Stimulated activated naive CD4-positive, alpha-beta T cell treated with Interleukin-2 at 50 U/mL for 16 hours (primary cell): ENCODE measurements around the gene GPATCH3.
"Not testable (repeated sequence)": the region's sequence is repeated elsewhere in the genome, so short reads cannot be mapped to it uniquely, and the experiment has no call there.

Experiments used
- DNase-seq: peaks from one replicate; lab custom pipeline; 2025; lab: John Stamatoyannopoulos, UW

Gene GPATCH3

DNA sequence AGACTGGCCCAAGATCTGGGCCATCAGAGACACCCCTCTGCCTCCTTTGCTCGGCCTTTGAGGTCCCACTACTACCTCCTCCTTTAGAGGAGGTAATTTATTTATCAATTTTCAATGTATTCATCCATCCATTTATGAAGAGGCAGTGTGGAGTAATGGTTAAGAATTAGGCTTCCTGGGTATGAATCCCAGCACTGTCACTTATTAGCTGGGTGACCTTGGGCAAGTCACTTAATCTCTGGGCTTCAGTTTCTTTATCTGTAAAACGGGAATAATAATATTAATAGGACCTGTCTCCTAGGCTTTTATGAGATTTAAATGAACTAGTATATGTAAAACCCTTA, 11.9 kb upstream of the GPATCH3 start:
- DNase-seq, result no peak

DNA sequence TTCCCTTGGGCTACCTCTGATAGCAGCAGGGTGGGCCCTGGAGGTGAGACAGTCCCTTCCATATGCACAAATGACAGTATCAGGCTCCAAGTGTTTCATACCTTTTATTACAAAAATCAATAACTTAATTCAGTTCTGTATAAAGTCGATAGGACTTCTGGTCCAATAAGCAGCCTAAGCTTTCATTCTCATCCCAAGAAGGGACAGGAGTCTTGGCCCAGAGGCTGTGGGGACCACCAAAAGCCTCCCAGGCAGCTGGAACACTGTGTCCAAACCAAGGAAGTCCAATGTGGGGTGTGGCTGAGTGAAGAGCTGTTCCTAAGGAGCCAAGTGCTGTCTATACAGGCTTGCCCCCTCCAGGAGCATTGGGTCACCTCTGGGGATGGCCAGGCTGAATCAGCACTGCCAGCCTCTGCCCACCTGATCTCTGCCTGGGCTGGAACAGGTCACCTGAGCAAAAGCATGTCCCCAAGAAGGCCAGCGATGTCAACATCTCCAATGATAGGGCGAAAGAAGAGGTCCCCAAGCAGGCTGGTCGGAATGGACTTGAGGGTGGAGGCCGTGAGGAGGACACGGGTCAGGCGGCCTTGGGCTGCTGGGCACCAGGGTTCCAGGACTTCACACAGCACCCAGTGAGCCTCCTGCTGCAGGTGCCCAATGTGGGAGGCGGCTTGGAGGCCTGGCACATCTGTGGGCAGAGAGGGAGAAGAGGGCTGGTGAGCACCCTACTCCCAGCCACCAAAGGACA, 11.3 kb upstream of the GPATCH3 start:
- DNase-seq, result no peak

DNA sequence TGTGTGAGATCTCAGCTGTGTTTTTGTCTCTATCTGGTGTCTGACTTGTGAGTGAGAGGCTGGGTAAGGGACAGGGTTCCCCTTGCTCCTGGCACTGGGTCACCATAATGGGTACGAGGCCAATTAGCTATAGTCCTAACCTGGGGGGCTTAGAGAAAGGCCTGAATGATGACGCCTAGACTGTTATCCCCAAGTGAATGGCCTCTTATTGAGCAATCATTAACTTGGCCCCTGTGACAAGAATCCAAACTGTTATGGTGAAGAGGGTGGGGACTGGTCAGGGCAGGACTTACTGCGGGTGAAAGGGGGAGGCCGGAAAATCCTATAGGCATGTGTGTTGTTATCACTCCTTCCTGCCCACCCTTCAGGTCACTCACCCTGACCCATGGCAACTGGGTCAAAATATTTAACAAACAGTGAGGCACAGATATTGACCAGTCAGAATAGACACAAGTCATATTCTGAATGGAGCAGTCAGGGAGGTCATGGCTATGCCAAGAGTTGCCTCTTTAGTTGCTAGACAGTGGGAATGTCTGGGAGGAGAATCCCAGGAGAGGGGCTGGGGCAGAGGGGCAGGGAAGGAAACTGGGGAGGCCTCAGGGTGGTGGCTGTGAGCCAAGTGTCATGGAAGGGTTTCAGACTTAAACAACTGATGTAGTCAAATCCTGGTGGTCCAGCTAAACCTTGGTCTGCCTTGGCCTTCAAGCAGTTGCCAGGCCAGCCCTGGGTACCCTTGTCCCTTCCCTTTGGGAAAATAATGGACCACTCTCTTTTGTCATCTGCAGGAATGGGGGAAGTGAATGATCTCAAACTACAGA, 10.3 kb upstream of the GPATCH3 start:
- no peak for DNase-seq

DNA sequence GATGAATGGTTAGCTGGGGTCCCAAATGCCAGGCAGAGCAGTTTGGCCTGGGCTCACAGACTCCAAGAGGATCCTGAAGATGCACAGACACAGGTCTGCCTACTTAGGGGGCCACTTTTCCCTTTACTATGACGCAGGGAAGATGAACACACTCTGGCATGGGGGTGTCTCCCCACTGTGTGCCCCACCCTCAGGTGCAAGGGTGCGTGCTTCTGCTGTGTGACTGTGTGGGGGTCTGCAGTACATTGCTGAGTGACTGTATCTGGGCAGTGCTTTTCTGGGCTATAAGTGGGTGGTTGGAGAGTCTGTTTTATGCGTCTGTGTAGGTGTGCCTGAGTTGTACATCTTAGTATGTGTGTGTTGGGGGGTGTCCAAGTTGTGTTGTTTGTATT, 9.7 kb upstream of the GPATCH3 start:
- no peak for DNase-seq

DNA sequence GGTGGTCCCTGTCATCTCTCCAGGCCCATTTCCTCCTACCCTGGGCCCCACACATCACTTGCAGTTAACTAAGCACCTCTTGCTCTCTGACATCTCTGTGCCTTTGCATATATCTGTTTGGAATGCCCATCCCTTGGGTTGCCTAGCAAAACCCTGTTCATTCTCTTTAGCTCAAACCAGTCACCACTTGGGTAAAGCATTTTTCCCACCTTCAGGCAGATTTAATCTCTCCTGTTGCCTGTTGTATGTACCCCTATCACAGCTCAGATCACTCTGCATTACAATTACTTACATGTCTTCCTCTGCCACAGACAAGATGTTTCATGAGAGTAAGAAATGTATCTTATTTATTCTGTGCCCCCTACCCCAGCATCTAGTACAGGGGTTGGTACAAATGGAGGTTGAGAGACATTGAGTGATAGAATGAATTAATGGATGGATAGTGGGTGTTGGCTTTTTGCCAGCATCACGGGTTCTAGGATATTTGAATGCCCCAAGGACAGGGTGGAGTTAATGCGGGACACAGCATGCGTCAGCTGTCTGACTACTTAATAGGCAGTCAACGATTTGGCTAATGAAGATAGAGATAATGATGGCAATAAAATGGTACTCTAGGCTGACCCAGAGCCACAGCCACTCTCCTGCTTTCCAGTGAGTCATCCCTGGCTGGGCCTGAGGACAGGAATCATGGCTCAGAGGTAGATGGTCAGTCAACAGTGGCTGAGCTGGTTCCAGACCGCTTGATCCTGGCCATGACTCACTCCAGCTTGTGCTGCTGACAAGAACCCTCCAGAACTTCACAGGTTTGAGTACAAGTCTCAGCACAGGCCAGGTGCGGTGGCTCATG, 7.0 kb upstream of the GPATCH3 start:
- DNase-seq, result no peak

DNA sequence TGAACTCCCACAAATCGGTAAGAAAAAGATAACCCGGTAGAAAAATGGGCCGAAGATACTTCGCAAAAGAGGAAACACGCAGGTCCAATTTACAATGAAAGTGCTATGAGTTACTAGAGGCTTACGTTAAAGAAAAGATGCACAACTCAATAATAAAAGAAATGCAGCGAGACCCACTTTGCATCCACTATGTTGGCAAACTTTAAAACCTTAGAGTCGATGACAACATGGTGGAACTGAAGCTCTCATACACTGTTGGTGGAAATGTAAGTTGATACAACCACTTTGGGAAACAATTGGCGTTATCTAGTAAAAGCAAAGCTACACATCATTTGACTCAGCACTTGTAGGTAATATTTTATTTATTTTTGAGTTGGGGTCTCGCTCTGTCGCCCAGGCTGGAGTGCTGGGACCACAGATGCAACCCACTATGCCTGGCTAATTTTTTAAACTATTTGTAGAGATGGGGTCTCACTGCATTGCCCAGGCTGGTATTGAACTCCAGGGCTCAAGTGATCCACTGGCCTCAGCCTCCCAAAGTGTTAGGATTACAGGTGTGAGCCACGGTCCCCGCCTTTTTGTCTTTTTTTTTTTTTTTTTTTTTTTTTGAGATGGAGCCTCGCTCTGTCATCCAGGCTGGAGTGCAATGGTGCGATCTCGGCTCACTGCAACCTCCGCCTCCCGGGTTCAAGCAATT, 696 bp upstream of the GPATCH3 start:
- no peak for DNase-seq

DNA sequence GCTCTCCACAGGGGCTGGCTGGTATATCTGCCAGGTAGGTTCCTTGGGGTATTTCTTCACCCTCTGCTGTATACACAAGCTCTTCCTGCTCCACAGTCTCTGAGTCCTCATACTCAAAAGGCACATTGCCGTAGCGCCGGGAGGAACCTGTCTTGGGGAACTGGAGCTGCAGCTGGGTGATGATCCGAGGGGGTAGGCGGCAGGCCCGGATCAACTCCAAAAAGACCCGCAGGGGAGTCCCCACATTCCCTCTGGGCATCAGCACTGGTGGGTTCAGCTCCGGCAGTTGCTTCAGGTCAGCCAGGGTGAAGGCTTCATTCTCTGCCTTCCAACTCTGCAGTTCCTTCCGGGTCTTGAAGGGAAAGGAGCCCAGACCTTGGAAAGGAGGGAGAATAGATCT, 2.9 kb downstream of the GPATCH3 start:
- no peak for DNase-seq

DNA sequence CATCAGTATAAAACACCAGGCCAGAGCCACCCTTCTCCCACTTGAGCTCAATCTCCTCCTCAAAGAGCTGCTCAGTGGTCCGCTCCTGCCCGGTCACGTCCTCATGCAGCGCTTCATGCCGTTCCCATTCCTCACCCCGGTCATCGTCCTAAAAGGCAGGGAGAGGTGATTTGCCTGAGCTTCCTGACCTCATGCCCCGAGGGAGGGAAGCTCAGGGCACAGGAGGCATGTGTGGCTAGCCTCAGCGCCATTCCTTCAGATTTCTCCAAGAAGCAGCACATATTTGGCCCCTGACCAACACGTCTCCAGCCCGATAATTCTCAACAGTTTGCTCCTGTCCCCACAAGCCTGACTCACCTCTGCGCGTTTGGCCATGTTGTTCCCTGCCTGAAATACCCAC, 6.0 kb downstream of the GPATCH3 start:
- no peak for DNase-seq

DNA sequence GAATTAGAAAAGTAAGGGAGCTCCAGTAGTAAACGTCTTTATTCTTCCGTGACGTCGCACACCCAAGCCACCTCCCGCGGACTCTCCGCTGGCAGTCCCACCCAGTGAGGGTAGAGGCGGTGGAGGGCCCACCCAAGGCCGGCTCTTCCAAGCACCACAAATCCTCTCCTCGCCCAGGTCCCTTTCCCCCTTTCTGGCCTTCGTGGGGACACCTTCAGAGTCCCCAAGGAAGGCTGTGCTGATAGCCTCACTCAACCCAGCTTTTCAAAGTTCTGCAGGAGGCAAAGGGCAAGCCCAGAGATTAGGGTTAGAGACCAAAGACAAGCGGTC, 9.8 kb downstream of the GPATCH3 start:
- DNase-seq, result no peak

DNA sequence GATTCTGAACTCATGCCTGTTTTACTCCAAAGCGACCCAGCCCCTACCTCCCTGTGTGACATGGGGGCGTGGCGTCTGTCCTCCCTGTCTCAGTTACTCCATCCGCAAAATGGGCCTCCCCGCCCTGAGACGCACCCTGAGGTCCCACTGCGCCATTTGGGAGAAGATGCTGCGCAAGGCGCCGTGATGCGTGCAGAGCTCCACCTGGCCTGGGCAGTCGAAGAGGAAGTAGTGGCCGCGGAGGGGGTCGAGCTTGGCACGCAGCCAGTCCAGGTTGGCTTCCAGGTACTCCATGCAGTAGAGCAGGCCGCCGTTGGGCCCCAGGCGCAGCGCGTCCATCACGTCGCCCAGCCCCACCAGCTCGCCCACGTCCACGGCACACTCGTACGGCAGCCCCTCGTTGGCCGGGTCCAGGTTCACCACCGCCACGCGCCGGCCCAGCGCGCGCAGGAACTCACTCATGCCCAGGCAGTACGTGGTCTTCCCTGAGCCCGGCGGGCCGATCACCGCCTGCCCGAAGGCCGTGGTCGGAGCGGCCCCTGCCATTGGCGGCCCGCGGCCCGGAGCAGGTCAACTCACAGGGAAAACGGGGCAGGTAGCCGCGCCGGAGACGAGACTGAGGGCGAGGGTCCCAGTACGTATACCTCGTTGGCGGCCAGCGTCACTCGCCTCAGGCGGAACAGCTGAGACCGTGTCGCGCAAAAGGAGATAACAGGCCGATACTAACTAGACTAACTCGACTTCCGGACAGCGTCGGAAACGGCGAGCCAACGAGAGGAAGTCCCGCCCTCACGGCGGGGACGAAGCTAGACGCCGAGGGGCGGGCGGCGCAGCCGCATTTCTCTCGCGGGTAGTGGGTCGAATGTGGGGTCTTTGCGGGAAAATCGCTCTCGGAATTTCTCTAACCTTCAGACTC, 10.5 kb downstream of the GPATCH3 start, which contains the start of gene GPN2:
Gene GPN2 (minus strand): TSS at position 733 of the 916 bp plus-strand sequence. CDS start 187 bp downstream, at position 546.
- DNase-seq, result peak; percentile 73

DNA sequence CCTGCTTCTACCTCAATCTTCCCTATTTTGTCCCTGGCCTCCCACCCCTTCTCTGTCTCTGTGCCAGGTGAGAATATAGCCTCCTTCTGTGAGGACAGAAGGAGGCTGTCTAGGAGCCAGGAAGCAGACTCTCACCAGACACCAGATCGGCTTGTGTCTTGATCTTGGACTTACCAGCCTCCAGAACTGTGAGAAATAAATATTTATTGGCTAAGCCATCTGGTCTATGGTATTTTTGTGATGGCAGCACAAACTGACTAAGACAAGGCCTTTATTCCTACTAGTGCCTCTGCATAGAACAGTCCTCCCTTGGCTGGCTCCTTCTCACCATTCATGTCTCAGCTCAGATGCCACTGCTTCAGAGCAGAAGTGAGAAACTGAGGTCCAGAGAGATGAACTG, 12.0 kb downstream of the GPATCH3 start:
- no peak for DNase-seq

DNA sequence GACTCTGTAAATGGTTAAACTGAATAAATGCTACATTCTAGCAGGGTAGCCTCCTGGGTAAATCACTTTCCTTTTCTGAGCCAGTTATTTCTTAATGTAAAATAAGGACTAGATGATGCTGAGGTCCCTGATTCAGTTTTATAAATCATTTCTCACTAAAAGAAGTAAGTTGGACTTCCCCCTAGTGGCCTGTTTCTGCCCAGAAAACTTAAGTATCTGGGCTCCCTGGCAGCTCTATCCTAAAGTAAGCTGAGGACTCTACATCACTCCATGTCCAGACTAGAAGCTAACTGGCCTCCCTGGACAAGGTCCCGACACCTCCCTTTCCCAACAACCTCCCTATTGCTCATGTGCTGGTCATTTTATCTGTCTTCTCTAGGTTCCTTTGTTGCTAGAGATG, 13.1 kb downstream of the GPATCH3 start:
- DNase-seq, result no peak

DNA sequence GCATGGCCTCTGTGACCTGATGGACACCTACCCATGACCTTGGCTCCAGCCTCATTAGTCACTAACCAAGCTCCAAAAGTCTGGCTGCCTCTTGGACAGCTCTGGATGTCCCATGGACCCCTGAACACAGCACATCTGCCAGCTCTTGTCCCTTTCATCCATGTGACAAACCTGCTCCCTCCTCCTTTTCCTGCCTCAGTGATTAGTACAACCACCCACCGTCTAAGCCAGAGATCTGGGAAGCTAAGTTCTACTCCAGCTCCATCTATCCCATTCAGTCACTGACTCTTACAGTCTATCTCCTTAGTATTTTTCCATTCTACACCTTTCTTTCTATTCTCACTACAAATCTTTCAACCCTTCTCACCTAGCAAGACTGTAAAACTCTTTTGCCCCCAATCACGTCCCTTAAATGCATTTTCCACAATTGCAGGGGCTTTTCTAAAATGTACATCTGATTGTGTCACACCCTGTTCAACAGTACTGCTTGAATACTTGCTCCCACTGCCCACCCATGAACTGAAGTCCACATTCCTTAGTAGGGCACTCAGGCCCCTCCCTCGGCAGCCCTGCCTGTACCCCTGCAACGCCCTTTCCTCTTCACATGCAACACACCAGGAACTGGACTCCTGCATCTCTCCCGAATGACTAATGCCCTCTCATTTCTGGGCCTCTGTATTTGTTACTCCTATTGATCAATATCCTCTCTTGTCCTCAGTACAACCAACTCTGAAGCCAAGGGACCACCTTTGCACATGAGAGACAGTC, 17.4 kb downstream of the GPATCH3 start:
- no peak for DNase-seq

DNA sequence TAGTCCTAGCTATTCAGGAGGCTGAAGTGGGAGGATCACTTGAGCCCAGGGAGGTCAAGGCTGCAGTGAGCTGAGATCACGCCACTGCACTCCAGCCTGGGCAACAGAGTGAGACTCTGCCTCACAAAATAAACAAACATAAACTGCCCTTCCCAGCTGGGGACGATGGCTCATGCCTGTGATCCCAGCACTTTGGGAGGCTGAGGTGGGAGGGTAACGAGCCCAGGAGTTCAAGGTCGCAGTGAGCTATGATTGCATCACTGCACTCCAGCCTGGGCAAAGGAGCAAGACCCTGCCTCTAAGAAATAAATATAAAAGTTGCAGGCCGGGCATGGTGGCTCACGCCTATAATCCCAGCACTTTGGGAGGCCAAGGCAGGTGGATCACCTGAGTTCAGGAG, 18.7 kb downstream of the GPATCH3 start:
- DNase-seq, result not testable (repeated sequence)

DNA sequence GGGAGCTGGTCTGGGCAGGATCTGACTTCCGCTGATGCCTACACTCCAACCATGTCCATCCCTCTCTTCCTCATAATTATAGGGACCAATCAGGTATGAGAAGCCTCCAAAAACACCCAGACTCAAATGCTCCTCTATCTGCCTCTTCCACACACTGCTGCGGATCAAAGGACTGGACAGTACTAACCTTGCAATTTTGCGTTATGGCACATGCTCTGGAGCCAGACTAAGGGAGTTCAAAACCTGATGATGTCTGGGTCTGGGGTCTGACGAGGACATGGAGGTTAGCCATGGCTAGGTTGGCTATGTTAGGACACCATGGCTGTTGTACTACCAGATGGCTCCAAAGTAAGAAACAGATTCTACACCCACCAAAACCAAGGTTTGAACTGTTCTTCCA, 20.5 kb downstream of the GPATCH3 start:
- no peak for DNase-seq

DNA sequence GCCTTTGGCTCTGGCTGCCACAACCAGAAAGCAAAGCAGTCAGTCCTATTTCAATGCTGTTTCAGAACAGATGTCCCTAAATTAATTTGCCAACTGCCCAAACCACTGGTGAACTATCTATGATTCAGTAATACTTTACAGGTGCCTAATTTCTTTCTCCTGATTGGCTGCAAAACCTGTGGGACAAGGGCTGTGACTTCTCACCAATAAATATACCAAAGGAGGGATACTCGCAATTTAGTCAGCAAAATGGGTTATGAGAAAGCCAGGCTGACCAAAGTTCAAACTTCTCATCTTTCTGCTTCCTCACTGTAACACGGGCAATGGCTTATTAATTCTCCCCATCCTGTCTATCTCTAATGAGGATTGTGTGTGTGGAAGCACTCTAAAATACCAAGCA, 22.9 kb downstream of the GPATCH3 start:
- DNase-seq, result no peak

DNA sequence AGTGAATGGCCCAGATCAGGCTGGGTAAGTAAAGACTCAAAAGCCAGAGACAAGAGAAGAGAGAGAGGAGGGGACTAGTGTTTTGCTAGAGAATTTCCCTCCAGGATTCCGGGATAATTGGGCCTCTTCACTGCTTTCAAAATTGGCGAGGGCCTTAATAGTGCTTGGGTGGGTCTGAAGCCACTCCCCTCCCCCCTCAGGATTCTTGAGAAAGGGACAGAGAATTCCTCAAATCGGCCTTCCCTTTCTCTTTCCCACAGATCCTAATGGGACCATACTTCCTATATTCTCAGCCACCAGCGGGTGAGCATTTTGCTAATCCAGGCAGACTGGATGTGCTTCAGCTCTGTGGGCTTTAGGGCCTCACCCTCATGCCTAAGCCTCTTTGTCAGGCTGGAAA, 25.4 kb downstream of the GPATCH3 start:
- no peak for DNase-seq

DNA sequence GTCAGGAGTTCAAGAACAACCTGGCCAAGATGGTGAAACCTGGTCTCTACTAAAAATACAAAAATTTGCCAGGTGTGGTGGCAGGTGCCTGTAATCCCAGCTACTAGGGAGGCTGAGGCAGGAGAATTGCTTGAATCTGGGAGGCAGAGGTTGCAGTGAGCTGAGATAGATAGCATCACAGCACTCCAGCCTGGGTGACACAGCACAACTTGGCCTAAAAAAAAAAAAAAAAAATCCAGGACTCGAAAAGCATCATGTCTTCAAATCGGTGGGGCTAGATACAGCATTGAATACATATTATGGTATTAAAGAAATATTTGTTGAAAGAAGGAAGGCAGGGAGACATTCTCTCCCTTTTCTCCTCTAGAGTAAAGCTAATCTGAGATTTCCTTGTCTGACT, 27.2 kb downstream of the GPATCH3 start:
- not testable (repeated sequence) for DNase-seq

DNA sequence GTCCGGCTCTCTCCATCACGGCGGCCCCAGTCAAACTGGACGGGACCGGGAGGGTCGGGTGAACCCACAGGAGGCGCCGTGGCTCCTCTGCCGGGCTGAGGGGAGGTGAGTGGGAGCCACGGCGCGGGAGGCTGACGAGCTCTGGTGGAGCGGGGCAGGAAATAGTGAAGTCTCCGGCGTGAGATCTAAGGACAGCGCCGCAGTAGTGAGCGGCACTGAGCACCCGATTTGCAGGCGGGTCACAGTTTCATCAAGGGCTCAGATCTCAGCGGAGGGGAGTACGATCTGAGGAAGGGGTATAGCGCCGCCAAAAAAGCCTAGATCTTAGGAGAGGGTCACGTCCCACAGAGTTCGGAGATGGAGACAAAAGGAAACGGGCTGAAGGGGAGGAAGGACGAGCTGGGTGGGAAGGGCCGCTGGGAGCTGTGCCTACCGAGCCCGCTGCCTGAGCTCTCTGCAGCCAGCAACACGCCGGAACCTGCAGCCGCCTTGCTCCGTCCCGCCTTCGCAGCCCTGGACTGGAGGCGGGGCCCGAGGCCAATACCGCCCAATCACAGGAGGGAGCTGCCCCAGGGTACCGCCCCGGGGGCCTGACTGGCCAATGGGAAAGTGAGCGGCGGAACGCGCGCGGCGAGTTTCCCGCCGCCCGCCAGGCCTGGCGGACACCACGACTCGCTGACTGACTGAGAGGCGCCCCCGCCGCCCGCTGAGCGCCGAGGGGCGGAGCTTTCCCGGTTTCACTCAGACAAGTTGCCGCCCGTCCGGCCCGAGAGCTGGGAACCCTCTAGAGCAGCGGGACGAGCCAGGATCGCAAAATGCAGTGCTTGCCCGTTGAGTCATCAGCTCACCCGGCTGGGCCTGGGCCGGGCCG, 35.4 kb downstream of the GPATCH3 start:
- peak; percentile 91 for DNase-seq
